NCI-H748 (cell line): ENCODE measurements around the gene SPDYE3.

Experiments
- DNase-seq: peaks from one replicate; lab custom pipeline; 2025; ENCODE audit not compliant: unreplicated experiment; lab: John Stamatoyannopoulos, UW

The SPDYE3 gene

DNA sequence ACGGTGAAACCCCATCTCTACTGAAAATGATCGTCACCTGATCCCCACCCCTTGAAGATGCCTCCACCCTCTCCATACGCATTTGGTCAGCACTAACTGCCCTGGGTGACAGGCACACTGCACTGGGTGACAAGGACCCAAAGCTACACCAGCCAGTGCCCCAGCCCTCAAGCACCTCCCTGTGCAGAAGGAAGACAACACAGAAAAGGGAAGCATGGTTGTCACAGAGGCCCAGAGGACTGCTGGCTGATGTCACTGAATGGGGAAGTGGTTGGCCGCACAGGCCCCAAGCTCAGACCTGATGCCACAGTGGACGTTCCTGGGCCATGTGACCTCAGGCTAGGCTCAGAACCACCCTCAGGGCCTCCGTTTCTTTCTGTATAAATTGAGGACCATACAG is 61.6 kb downstream of the SPDYE3 start:
- DNase-seq = no peak

DNA sequence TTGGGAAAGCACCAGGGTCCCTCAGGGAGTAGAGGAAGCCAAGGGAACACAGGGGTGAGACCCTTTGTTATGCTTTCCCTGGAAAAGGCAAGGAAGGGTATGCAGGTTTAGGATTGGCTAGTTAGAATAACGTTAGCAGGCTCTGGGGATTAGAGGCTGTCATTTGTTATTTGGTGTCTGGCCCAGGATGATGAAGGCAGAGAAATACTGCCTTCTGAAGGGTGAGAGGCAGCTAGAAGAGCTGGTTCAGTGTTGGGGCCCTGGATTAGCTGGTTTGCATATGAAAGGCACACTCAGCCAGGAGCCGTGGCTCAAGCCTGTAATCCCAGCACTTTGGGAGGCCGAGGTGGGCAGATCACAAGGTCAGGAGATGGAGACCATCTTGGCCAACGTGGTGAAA is 62.8 kb downstream of the SPDYE3 start:
- DNase-seq = no peak

DNA sequence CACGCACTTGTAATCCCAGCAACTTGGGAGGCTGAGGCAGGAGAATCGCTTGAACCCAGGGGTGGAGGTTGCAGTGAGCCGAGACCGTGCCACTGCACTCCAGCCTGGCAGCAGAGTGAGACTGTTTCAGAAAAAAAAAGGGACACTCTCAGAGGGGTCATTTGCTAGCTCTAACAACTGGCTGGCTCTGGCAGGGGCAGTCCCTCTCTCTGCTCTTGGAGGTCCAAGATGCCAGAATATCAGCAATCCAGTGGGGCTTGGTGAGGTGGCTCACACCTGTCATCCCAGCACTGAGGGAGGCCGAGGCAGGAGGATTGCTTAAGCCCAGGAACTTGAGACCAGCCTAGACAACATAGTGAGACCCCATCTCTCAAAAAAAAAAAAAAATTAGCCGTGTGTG is 63.2 kb downstream of the SPDYE3 start:
- no peak for DNase-seq

DNA sequence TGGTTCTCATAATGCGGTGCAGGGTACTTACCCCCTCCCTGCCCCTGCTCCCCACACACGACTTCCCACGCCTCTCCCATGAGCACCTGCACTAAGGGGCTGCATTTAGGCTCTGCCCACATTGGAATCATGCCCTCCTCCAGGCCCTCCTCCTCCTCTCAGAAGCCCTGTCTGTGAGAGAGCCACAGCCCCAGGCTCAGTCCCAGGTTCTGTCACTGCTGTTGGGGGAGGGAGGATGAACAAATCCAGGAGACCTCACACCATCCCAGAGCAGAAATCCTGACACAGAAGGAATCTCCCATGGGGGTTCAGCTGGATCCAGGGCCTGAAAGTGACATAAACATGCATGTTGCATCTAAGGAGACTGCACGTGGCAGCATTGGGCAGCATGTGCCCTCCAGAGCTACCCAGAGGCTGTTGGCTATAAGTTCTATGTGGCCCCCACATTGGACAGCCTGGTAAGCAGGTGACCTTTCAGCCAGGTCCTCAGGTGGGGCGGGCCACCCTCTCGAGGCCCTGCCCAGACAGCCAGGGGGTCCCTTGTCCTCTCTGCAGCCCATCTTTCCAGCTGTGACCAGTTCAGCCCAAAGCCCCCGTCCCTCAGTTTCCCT is 64.2 kb downstream of the SPDYE3 start:
- DNase-seq = no peak
